Measurements from ENCODE around the gene TECPR2. TPM values are rescaled to one million over a fixed set of nuclear protein-coding genes. Genes with fewer than 3 reads are reported as not detected.

TECPR2 gene
- total and polyA plus RNA-seq, 10 donors: 1.1 to 46.6 (median 26.7) TPM

DNA sequence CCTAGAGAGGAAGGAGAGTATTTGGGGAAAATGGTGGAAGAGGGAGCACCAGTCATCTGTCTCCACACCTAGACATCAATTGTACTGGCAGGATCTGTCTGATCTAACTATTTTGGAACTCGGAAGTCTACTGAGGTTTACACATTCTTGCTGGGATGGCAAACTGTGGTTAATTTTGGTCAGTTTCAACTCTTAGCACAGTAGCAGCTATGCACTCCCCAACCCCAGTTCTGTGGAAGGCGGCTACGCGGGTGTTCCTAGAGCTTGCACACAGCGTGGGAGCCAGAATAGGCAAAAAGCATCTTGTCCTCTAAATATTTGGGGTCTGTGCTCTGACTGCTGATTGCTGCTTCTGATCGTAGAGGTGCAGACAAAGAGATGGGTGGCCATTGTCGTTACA, 33.8 kb downstream of the TECPR2 start:
- 93 to 98% (median 98%) methylated on average over 7 of the region's 7 CpGs for WGBS, 5 donors
- H3K27ac ChIP-seq: no peak overlapping the region
- H3K9me3 ChIP-seq: peaks cover 5 to 41% (median 32%) of the 10 kb centered on the region in 8 donors
- H3K4me1 ChIP-seq: no peaks in the 10 kb centered on the region
- no peak for TF ChIP-seq POLR2AphosphoS5 (IDR thresholded peaks at IDR 0.05)
- TF ChIP-seq POLR2A (IDR thresholded peaks at IDR 0.05): no peak
- no peaks in the 10 kb centered on the region for H3K27me3 ChIP-seq (replicated peaks in 1 of 7)
- intact Hi-C loops (cut with DNase I; ENCODE audit: low total_unique reads): no loop called here
- no peak overlapping the region for H3K4me3 ChIP-seq
- DNase-seq: no peak
- peaks cover 0 to 65% (median 1%) of the 10 kb centered on the region in 6 donors for H3K36me3 ChIP-seq

DNA sequence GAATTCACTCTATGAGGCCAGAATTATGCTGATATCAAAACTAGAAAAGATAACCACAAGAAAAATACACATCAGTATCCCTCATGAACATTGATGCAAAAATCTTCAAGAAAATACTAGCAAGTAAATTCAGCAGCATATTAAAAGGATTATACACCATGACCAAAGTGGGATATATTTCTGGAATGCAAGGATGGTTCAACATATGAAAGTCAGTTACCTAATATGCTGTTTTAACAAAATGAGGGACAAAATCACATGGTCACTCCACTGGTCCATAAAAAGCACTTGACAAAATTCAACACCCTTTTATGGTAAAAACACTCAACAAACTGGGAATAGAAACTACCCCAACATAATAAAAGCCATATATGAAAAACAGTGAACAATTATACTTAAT, 40.3 kb downstream of the TECPR2 start:
- no peaks in the 10 kb centered on the region for H3K27me3 ChIP-seq (replicated peaks in 1 of 7)
- no peak overlapping the region for H3K4me3 ChIP-seq
- H3K9me3 ChIP-seq: peaks cover 19 to 59% (median 51%) of the 10 kb centered on the region in 8 donors
- DNase-seq: no peak
- no peak overlapping the region for H3K27ac ChIP-seq
- intact Hi-C loops (cut with DNase I; ENCODE audit: low total_unique reads): no loop called here
- peaks cover 0 to 39% (median 13%) of the 10 kb centered on the region in 6 donors for H3K36me3 ChIP-seq
- TF ChIP-seq, protein P1, sequence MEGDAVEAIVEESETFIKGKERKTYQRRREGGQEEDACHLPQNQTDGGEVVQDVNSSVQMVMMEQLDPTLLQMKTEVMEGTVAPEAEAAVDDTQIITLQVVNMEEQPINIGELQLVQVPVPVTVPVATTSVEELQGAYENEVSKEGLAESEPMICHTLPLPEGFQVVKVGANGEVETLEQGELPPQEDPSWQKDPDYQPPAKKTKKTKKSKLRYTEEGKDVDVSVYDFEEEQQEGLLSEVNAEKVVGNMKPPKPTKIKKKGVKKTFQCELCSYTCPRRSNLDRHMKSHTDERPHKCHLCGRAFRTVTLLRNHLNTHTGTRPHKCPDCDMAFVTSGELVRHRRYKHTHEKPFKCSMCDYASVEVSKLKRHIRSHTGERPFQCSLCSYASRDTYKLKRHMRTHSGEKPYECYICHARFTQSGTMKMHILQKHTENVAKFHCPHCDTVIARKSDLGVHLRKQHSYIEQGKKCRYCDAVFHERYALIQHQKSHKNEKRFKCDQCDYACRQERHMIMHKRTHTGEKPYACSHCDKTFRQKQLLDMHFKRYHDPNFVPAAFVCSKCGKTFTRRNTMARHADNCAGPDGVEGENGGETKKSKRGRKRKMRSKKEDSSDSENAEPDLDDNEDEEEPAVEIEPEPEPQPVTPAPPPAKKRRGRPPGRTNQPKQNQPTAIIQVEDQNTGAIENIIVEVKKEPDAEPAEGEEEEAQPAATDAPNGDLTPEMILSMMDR (IDR thresholded peaks at IDR 0.05 in 8 of 11, conservative IDR thresholded peaks at IDR 0.05 in 3 of 11): no peak
- TF ChIP-seq POLR2AphosphoS5 (IDR thresholded peaks at IDR 0.05): no peak
- no peak for TF ChIP-seq POLR2A (IDR thresholded peaks at IDR 0.05)
- H3K4me1 ChIP-seq: no peaks in the 10 kb centered on the region

DNA sequence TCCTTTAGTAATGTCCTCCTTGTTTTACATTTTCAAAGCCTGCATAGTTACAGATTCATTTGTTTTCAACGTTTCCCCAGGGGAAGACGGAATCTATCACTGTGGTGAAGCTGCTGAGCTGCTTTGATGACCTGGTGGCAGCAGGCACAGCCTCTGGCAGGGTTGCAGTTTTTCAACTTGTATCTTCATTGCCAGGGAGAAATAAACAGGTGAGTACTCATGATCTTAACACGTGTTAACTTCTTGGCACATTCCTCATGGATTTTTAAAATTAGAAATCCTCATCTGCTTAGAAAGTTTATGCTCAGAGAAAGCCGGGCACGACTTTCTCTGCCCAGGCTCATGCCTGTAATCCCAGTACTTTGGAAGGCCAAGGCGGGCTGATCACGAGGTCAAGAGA, 44.5 kb downstream of the TECPR2 start:
- Histone ChIP-seq H3K27me3 (replicated peaks in 1 of 7) (no peaks in the 10 kb centered on the region), H3K36me3 (peaks cover 0 to 49% (median 20%) of the 10 kb centered on the region in 6 donors), H3K9me3 (peaks cover 11 to 22% (median 19%) of the 10 kb centered on the region in 8 donors), H3K27ac (no peak overlapping the region), H3K4me1 (no peaks in the 10 kb centered on the region), H3K4me3 (no peak overlapping the region)
- intact Hi-C loops (cut with DNase I; ENCODE audit: low total_unique reads): no loop called here
- TF ChIP-seq POLR2A (IDR thresholded peaks at IDR 0.05) (no peak), POLR2AphosphoS5 (IDR thresholded peaks at IDR 0.05) (no peak)
- TF ChIP-seq, protein P1 (IDR thresholded peaks at IDR 0.05 in 8 of 11, conservative IDR thresholded peaks at IDR 0.05 in 3 of 11): no peak
- no peak for DNase-seq
- 93 to 96% (median 95%) methylated on average over 7 of the region's 7 CpGs for WGBS, 5 donors

DNA sequence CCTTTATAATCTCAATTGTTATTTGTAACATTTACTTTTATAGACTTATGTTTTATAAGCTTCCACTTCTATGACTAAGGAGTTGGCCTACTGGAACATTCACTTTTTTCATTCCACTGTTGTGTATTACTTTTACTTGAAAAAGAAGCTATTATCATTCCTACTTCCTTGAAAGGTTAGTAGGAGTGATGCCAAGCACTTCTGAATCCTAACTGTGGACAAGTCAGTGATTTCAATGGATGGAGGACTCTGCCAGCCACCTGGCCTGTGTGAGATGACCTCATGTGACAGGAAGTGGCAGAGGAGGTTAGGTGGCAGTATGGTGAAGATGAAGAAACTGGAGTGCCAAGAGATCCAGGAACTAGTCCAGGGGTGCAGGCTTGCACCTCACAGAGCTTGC, 46.0 kb downstream of the TECPR2 start:
- Histone ChIP-seq H3K27ac (no peak overlapping the region), H3K4me3 (no peak overlapping the region), H3K27me3 (replicated peaks in 1 of 7) (no peaks in the 10 kb centered on the region), H3K36me3 (peaks cover 0 to 55% (median 17%) of the 10 kb centered on the region in 6 donors), H3K9me3 (peaks cover 1 to 7% (median 4%) of the 10 kb centered on the region in 8 donors), H3K4me1 (no peaks in the 10 kb centered on the region)
- no peak for DNase-seq
- no peak for TF ChIP-seq POLR2A (IDR thresholded peaks at IDR 0.05)
- no peak for TF ChIP-seq POLR2AphosphoS5 (IDR thresholded peaks at IDR 0.05)
- TF ChIP-seq, protein P1 (IDR thresholded peaks at IDR 0.05 in 8 of 11, conservative IDR thresholded peaks at IDR 0.05 in 3 of 11): no peak
- intact Hi-C loops (cut with DNase I; ENCODE audit: low total_unique reads): no loop called here

GRCh38 chr14:102415671-102416070, 52.9 kb downstream of the TECPR2 start:
- H3K9me3 ChIP-seq: no peaks in the 10 kb centered on the region
- H3K27me3 ChIP-seq (replicated peaks in 1 of 7): no peaks in the 10 kb centered on the region
- DNase-seq: no peak
- WGBS, 5 donors: 90 to 99% (median 96%) methylated on average over 16 of the region's 16 CpGs
- H3K4me3 ChIP-seq: no peak overlapping the region
- TF ChIP-seq POLR2A (IDR thresholded peaks at IDR 0.05) (no peak), POLR2AphosphoS5 (IDR thresholded peaks at IDR 0.05) (no peak)
- TF ChIP-seq, protein P1 (IDR thresholded peaks at IDR 0.05 in 8 of 11, conservative IDR thresholded peaks at IDR 0.05 in 3 of 11): no peak
- H3K27ac ChIP-seq: no peak overlapping the region
- peaks cover 0 to 89% (median 14%) of the 10 kb centered on the region in 6 donors for H3K36me3 ChIP-seq
- no peaks in the 10 kb centered on the region for H3K4me1 ChIP-seq
- intact Hi-C loops (cut with DNase I; ENCODE audit: low total_unique reads): no loop called here

Data from spleen (tissue), 11 donors.